ENCODE data around the gene PHKB.

GRCh38 chr16:47634126-47634525, 173.0 kb downstream of the PHKB start:
- TF ChIP-seq EZH2 (IDR thresholded peaks at IDR 0.05) (no peak), CTCF (IDR thresholded peaks at IDR 0.05) (no peak), EZH2phosphoT487 (IDR thresholded peaks at IDR 0.05) (no peak)

All from neural progenitor cell (in vitro differentiated cells).